NB4 (cell line): ENCODE results near the gene LY6G5B.
A peak's percentile ranks its signal among the peaks of the same experiment; 100 is the strongest.

ENCODE experiments used
- DNase-seq: peaks from one replicate; pipeline ENCODE4 v3.0.0; 2010; ENCODE audit warnings: low read depth
- H3K4me3 ChIP-seq: one replicate; pipeline ENCODE4 v1.5.1; 2011; ENCODE audit warnings: mild to moderate bottlenecking, low read depth, low read length, moderate library complexity
- CTCF ChIP-seq: IDR thresholded peaks from one replicate; pipeline ENCODE4 v1.5.1; 2012; ENCODE audit warnings: low read depth, low read length
- MAX ChIP-seq: IDR thresholded peaks from 2 replicates; pipeline ENCODE4 v1.6.1; 2011; ENCODE audit warnings: low read depth, low read length
- MYC ChIP-seq: IDR thresholded peaks from 2 replicates; pipeline ENCODE4 v1.6.1; 2011; ENCODE audit warnings: low read depth, low read length
- POLR2A ChIP-seq: IDR thresholded peaks from 2 replicates; pipeline ENCODE4 v1.6.1; 2011; ENCODE audit warnings: mild to moderate bottlenecking; ENCODE audit not compliant: insufficient read length; ENCODE audit errors: extremely low read depth

LY6G5B gene

GRCh38 chr6:31658158-31658688, 11.6 kb upstream of the LY6G5B start:
- peak overlapping the region; percentile 6 for H3K4me3 ChIP-seq

GRCh38 chr6:31658983-31659648, 10.7 kb upstream of the LY6G5B start:
- TF ChIP-seq MYC (no peak), POLR2A (no peak)
- no peak for DNase-seq

More at GRCh38 chr6:31658158-31658688, 11.6 kb upstream of the LY6G5B start:
- no peak for DNase-seq
- TF ChIP-seq MAX: no peak
- no peak for TF ChIP-seq MYC
- no peak for TF ChIP-seq POLR2A
- TF ChIP-seq CTCF: no peak

GRCh38 chr6:31659649-31660380, 10.0 kb upstream of the LY6G5B start:
- peak; percentile 62 for DNase-seq
- TF ChIP-seq POLR2A: no peak
- no peak for TF ChIP-seq CTCF
- no peak for TF ChIP-seq MYC
- H3K4me3 ChIP-seq: peak overlapping the region; percentile 90

More at GRCh38 chr6:31658983-31659648, 10.7 kb upstream of the LY6G5B start:
- peak overlapping the region; percentile 90 for H3K4me3 ChIP-seq

- peak; percentile 95 for DNase-seq
- TF ChIP-seq POLR2A (peak; percentile 75), MAX (peak; percentile 57; the same call in 1 of the 2 replicates), CTCF (no peak), MYC (no peak; the same call in 1 of the 2 replicates)
- peak within 1 kb of the TSS; percentile 90 for H3K4me3 ChIP-seq
Observed at GRCh38 chr6:31660381-31661261, 9.2 kb upstream of the LY6G5B start, which contains the start of gene C6orf47. Gene C6orf47, minus strand, starts transcription at chr6:31660778. Its CDS starts 831 bp downstream, at chr6:31659947.

- H3K4me3 ChIP-seq: peak overlapping the region; percentile 63
- no peak for DNase-seq
Observed at GRCh38 chr6:31661262-31662123, 8.3 kb upstream of the LY6G5B start.

More at GRCh38 chr6:31661262-31662123, 8.3 kb upstream of the LY6G5B start:
- no peak for TF ChIP-seq MAX
- TF ChIP-seq POLR2A: no peak
- TF ChIP-seq MYC: no peak
- no peak for TF ChIP-seq CTCF
